Stimulated activated CD8-positive, alpha-beta memory T cell treated with anti-CD3 and anti-CD28 coated beads, Interleukin-12 subunit alpha, Interleukin-12 subunit beta, amount 100 ng/mL, for 1 hour (primary cell): ENCODE data around the gene PTPA.

Source experiments
- DNase-seq: peaks from one replicate; pipeline ENCODE4 v3.0.0-alpha.2; 2020; ENCODE audit warnings: low read depth

Gene PTPA

GRCh38 chr9:129084087-129084486 lies 27.1 kb upstream of the PTPA start:
- no peak for DNase-seq

- no peak for DNase-seq
Measured at GRCh38 chr9:129089246-129089645, 22.0 kb upstream of the PTPA start.

- DNase-seq: no peak
Measured at GRCh38 chr9:129093602-129094386, 17.4 kb upstream of the PTPA start.

GRCh38 chr9:129094387-129095169 lies 16.6 kb upstream of the PTPA start:
- no peak for DNase-seq

- DNase-seq: no peak
Measured at GRCh38 chr9:129095170-129095667, 16.0 kb upstream of the PTPA start.

GRCh38 chr9:129095908-129096307 lies 15.3 kb upstream of the PTPA start:
- DNase-seq: no peak

- DNase-seq: no peak
Measured at GRCh38 chr9:129097671-129098306, 13.4 kb upstream of the PTPA start.

GRCh38 chr9:129098328-129098727 lies 12.9 kb upstream of the PTPA start:
- DNase-seq: no peak

GRCh38 chr9:129100383-129101169 lies 10.6 kb upstream of the PTPA start:
- DNase-seq: no peak

- DNase-seq: no peak
Measured at GRCh38 chr9:129101279-129101678, 9.9 kb upstream of the PTPA start.

- no peak for DNase-seq
Measured at GRCh38 chr9:129102095-129102525, 9.1 kb upstream of the PTPA start.

- no peak for DNase-seq
Measured at GRCh38 chr9:129102791-129103594, 8.2 kb upstream of the PTPA start.

- no peak for DNase-seq
Measured at GRCh38 chr9:129103595-129103965, 7.6 kb upstream of the PTPA start.

GRCh38 chr9:129104051-129104450 lies 7.2 kb upstream of the PTPA start:
- no peak for DNase-seq

GRCh38 chr9:129105857-129106694 lies 5.1 kb upstream of the PTPA start:
- DNase-seq: no peak

GRCh38 chr9:129107651-129108050 lies 3.6 kb upstream of the PTPA start:
- no peak for DNase-seq

GRCh38 chr9:129108083-129108804 lies 3.0 kb upstream of the PTPA start:
- DNase-seq: no peak

- DNase-seq: no peak
Measured at GRCh38 chr9:129108805-129109536, 2.2 kb upstream of the PTPA start.

- DNase-seq: no peak
Measured at GRCh38 chr9:129109537-129109903, 1.7 kb upstream of the PTPA start.
